Ishikawa (cell line): ENCODE results near the gene SLC43A3.
A peak's percentile ranks its signal among the peaks of the same experiment; 100 is the strongest.

Experiments used
- CEBPB ChIP-seq: IDR thresholded peaks from 2 replicates; pipeline ENCODE4 v1.6.1; 2012
- CREB1 ChIP-seq: IDR thresholded peaks from 2 replicates; pipeline ENCODE4 v1.6.1; 2012; ENCODE audit warnings: low read depth
- EGR1 ChIP-seq: IDR thresholded peaks from 2 replicates; pipeline ENCODE4 v1.6.1; 2012
- EP300 ChIP-seq: IDR thresholded peaks from 2 replicates; pipeline ENCODE4 v1.6.1; 2012; ENCODE audit warnings: borderline replicate concordance
- FOXM1 ChIP-seq: IDR thresholded peaks from 2 replicates; pipeline ENCODE4 v1.6.1; 2012; ENCODE audit warnings: low read depth, borderline replicate concordance
- NFIC ChIP-seq: IDR thresholded peaks from 2 replicates; pipeline ENCODE4 v1.6.1; 2012
- RAD21 ChIP-seq: IDR thresholded peaks from 2 replicates; pipeline ENCODE4 v1.6.1; 2012; ENCODE audit warnings: low read depth
- REST ChIP-seq: IDR thresholded peaks from 2 replicates; pipeline ENCODE4 v1.6.1; 2012; ENCODE audit warnings: low read depth, mild to moderate bottlenecking
- TAF1 ChIP-seq: IDR thresholded peaks from 2 replicates; pipeline ENCODE4 v1.6.1; 2012; ENCODE audit warnings: low read depth, mild to moderate bottlenecking
- TCF12 ChIP-seq: IDR thresholded peaks from 2 replicates; pipeline ENCODE4 v1.6.1; 2012; ENCODE audit warnings: low read depth
- TEAD4 ChIP-seq: IDR thresholded peaks from 2 replicates; pipeline ENCODE4 v1.6.1; 2012
- USF1 ChIP-seq: IDR thresholded peaks from 2 replicates; pipeline ENCODE4 v1.6.1; 2012
- YY1 ChIP-seq: IDR thresholded peaks from 2 replicates; pipeline ENCODE4 v1.6.1; 2012; ENCODE audit warnings: low read depth
- ZBTB7A ChIP-seq: IDR thresholded peaks from 2 replicates; pipeline ENCODE4 v1.6.1; 2012; ENCODE audit warnings: low read depth
- TF ChIP-seq, protein P1 (sequence below): IDR thresholded peaks from 2 replicates; pipeline ENCODE4 v1.6.1; 2012

SLC43A3 gene

GRCh38 chr11:57461841-57462489 is 35.0 kb upstream of the SLC43A3 start:
- TF ChIP-seq TEAD4 (no peak), CEBPB (no peak), ZBTB7A (no peak), TAF1 (no peak), YY1 (no peak), FOXM1 (no peak), TCF12 (no peak), USF1 (no peak), EGR1 (no peak), CREB1 (no peak), RAD21 (no peak), REST (no peak), NFIC (no peak), EP300 (no peak)
- TF ChIP-seq, protein P1, sequence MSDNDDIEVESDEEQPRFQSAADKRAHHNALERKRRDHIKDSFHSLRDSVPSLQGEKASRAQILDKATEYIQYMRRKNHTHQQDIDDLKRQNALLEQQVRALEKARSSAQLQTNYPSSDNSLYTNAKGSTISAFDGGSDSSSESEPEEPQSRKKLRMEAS: no peak

- no peak for TF ChIP-seq USF1
- TF ChIP-seq REST: no peak
- no peak for TF ChIP-seq CREB1
- peak; percentile 33; the same call in 1 of the 2 replicates for TF ChIP-seq NFIC
Observed at GRCh38 chr11:57460758-57461749, 34.1 kb upstream of the SLC43A3 start.

- TF ChIP-seq TCF12 (no peak), FOXM1 (no peak), REST (no peak), EP300 (no peak), CREB1 (no peak), TAF1 (no peak), TEAD4 (no peak), YY1 (no peak), RAD21 (no peak), USF1 (no peak)
- TF ChIP-seq, protein P1: no peak
Observed at GRCh38 chr11:57460022-57460757, 33.3 kb upstream of the SLC43A3 start, which contains the start of gene RTN4RL2. RTN4RL2 (plus strand) TSS chr11:57460528; CDS start chr11:57460866, 338 bp downstream.
